ENCODE data around the gene DYNC1I1.
A peak's percentile ranks its signal among the peaks of the same experiment; 100 is the strongest.

Gene DYNC1I1

DNA sequence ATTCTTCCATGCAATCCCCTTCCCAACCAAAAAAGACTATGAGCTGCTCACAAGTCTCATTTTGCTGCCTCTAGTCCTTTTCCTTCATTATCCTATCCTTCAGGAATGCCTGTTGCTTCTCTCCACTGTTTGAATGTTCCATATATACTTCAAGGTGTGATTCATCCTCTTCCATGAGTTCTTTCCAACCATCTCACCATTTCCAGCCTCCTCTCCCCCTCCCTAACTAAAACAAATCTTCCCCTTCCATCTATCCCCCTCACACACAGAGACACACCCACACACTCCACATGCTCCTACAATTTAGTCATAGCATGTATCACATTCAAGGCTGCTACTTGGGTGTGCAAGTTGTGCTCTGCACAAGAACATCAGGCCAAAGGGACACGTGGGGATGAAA, 254.3 kb downstream of the DYNC1I1 start:
- no peak for DNase-seq

- peak in 1 of 3 experiments; percentile 51 for DNase-seq
These were observed 256.4 kb downstream of the DYNC1I1 start for GRCh38 chr7:96028729-96029128.

- peak in 1 of 3 experiments; percentile 44 for DNase-seq
These were observed 260.8 kb downstream of the DYNC1I1 start for GRCh38 chr7:96033009-96033598.

DNA sequence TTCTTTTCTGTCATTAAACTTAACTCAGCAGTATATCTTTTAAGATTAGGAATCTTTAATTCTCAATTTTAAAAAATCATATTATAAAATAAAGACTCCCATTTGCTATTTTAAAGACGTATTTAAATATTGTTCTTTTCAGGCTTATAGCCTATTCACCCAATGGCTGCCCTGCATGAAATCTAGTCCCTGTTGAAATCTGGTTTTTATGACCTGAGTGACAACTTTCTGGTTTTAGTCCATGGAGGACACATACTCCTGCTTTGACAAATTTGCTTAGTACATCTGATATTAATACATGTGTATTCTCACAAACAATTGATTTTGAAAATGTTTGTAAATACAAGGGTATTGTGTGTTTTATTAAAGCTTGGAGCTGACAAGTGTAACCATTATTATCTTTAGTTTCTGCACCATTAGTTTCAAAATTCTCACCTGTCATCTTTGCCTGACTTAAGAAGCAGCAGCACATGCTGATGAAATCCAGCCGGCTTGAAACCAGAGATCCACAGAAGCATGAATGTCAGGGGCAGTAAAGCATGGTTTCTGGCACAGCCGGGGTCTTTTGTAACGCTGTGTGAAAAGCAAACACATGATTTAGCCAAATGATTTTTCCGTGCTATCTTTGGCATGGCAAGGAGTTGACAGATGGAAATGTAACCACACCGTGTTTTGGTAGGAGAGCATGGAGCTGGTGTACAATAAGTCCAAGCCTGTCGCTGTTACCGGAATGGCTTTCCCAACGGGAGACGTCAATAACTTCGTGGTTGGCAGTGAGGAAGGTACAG, 262.8 kb downstream of the DYNC1I1 start:
- peak; percentile 80 to 98 (median 86) for DNase-seq

GRCh38 chr7:96040250-96040772, 268.0 kb downstream of the DYNC1I1 start:
- DNase-seq: peak in 2 of 3 experiments; percentile 14 to 37

GRCh38 chr7:96041171-96041570, 268.8 kb downstream of the DYNC1I1 start:
- DNase-seq: no peak

DNA sequence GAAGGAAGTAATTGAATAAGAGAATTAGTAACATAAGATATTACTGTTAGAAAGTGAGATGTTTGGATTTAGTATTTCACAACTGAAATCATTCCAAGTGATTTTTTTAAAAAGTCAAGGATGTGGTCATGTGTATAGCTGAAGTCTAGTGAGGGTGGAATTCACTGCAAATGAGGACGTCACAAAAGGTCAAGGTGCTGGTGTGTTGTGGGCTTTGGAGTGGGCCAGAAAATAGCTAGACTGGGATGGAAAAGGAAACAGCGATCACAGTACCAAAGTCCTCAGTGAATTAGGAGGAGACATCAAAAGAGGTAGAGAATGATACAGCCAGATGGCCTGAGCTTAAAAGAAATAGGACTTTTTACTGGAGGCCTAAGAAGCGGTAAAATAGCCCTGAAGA, 272.8 kb downstream of the DYNC1I1 start:
- no peak for DNase-seq

DNA sequence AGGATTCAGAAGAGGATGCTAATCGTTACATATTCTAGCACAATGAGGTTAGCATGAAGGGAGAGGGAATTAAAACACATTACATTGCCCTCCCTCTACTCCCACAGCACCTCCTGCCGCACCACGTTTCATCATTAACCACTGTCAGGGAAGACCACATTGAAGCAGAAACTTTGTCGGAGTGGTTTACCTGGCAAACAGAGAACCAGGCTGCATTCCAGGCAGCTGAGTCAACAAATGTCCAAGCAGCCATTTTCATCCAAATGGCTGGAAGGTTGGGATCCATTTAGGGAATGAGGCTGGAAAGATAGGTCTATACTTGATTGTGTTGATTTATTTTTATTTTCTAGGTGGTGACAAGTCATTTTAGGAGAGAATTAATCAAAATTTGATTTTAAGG, 273.6 kb downstream of the DYNC1I1 start:
- DNase-seq: peak in 2 of 3 experiments; percentile 17 to 55

DNA sequence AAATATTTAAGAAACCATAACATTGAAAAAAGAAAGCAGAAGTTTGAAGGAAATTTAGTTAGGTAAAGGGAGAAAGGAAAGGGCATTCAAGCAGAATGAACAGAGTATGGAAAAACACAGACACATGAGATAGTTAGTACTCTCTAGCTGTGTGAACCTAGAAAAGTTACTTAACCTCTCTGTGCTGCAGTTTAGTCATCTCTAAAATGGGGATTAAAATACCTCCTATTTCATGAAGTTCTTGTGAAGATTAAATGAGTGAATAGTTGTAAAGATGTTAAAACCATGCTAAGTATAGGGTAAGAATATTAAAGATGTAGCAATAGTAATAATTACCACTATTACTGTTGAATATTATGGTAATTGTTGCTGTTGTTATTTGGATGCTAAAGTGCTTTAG, 279.9 kb downstream of the DYNC1I1 start:
- no peak for DNase-seq

DNA sequence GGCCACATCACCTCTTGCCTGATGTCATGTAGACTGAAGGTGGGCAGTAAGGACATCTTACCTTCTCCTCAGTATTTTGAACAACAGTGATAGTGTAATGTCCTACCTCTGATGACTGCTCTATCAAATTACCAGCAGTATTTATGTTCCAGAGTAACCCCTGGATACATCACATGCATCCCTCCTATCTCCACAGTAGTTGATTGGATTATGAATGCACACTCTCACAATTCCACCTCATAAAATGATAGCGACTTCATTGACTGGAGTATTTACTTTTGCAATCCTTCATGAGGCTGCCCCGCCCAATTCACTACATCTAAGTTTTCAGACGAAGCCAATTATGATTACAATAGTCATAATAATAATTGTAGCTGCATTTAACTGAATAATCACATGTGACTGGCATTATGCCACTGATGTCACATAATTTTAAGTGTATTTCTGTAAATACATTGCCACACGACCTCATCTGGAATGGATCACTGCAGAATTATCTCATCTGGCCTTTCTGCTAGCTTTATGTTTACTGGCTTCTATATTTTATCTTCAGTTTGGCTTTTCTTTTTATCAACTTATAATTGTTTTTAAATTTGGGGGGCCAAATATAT, 280.6 kb downstream of the DYNC1I1 start:
- DNase-seq: peak; percentile 24 to 78 (median 49)

- DNase-seq: no peak
These were observed 283.4 kb downstream of the DYNC1I1 start for GRCh38 chr7:96055717-96056116.

DNA sequence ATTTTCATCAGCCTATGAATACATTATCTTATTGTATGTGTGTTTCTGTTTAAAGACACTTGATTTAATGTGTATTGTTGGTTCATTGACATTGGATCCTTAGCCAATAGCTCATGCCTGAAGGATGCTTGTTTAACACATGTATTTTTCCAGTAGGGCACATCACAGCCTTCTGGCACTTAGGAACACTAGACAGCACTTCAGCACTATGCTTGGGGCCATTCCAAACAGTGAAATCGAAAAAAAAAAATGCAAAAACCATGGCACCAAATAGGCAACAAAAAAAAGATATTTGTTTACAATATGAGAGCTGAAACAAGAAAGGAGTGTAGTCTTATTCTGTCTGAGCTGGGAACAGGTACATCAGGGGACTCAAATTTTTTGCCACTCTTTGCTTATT, 286.7 kb downstream of the DYNC1I1 start:
- DNase-seq: peak; percentile 27 to 91 (median 81)

DNA sequence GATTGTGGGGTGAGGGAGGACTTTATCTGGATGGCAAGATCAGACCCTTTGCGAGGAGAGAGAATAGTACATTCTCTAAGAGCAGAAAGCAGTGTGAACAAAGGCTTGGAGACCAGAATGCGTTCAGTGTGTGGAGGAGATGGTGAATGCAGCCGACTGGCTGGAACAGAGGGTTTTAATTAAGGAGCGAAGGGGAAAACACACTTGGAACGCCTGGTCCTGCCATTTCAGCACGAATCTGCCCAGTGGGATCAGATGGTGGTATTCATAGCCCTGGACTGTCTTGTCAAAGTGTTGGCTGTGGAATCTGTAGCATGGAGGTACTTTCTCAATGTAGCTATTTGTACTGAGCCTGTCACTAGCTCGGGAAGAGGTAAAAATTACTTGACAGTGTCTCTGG, 288.7 kb downstream of the DYNC1I1 start:
- no peak for DNase-seq

- no peak for DNase-seq
These were observed 289.5 kb downstream of the DYNC1I1 start for GRCh38 chr7:96061844-96062243.

DNA sequence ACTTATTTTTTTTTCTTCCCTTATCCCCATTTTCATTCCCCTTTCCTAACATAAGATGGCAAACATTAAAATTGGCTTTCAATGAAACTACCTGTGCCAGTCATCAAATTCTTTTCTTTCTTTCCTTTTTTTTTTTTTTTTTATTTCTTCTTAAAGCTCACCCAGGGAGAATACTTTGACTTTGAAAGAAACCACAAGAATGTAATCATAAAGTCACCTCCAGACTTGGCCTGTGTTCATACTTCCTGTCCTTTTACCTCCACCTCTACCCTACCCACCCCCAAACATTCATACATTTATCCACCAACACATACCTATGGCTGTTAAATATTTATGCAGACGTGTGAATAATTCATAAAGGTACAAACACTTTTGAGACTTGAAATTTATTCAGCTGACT, 295.0 kb downstream of the DYNC1I1 start:
- no peak for DNase-seq

DNA sequence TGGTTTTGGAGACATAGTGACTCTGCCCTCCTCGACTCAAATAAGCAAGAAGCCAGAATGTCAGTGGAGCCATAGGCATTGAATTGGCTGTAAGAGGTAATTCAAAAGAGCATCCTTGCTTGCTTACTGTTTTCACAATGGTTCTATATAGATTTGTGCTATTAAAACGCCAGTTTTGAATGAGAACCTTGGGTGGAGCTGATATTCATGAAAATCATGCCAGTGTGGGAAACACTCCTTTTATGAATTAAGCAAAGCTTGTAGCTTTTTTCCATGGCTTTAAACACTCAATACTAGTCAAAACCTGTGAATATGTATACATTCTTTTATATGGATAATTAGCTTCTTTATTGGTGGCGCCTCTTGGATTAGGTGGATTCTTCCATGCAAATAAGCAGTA, 297.0 kb downstream of the DYNC1I1 start:
- DNase-seq: peak in 1 of 3 experiments; percentile 82

GRCh38 chr7:96074871-96075270, 302.5 kb downstream of the DYNC1I1 start:
- DNase-seq: no peak

DNA sequence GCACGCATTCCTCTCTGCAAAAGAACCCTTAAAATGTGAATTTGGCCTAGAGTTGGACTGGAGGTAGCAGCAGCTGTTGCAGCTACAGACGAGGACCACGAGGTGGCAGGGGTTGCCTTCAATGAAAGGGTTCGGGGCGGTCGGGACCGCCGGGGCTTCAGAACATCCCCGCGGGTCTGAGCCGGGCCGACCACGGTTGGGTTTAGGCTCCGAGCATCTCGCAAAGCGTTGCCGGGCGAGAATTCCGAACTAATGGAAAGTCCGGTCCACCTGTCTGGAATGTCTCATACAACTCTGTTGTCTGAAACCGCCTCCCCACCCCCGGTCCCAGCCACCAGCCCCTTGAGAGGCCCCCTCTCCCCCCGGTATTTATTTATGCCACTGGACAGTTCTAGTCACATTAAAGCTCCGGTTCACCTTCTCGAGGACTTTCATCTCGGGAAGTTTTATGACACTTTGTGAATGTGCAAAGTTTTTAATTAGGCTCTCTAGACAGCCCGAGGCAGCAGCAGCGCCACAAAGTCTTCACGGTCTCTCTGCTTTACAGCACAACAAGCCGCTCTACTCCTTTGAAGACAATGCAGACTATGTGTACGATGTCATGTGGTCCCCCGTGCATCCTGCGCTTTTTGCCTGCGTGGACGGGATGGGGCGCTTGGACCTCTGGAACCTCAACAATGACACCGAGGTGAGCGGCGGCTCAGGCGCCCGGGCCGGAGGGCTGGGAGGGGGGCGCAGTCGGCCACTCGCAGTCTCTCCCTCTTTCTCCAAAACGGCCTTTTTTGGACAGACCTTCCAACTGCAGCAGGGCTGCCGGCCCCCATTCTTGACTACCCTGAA, 303.4 kb downstream of the DYNC1I1 start:
- peak; percentile 80 to 97 (median 96) for DNase-seq

GRCh38 chr7:96076350-96076707, 304.0 kb downstream of the DYNC1I1 start:
- peak in 1 of 3 experiments; percentile 95 for DNase-seq

DNA sequence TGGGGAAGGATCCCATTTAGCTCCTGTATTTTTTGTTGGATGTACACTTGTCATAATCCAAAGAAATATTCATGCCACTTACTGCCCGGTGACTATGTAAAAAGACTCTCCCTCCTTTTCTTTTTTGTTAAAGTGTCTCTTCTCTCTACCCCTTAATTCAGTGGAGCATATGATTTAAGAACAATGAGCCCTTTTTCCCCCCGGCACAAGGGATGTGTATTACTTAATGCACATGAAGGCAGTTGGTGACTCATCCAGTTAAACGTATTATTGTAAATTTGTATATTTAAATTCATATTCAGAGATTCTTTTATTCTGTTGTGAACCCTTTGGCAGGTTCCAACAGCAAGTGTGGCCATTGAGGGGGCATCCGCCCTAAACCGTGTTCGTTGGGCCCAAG, 307.7 kb downstream of the DYNC1I1 start:
- peak in 2 of 3 experiments; percentile 78 to 93 for DNase-seq

- peak in 2 of 3 experiments; percentile 86 to 97 for DNase-seq
These were observed 312.7 kb downstream of the DYNC1I1 start for GRCh38 chr7:96084881-96085553.

DNA sequence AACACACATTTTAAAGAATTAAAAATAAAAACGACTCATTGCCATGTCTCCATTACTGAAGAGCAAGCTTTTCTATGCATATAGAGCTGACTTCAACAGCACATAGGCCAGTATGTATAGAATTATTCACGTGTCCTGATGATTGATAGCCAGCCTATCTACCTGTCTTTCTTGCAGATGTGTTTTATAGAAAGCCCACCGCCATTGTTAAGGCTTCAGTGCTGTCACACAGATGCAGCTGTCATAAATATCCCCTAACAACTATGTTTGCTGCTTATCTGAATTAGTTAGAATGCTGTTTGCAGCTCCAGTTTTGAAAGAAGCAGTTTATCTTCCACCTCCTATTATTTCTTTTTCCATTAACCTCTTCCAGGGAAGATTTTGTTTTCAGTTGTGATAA, 313.6 kb downstream of the DYNC1I1 start:
- DNase-seq: peak in 2 of 3 experiments; percentile 81 to 97
